SK-N-SH treated with all-trans-retinoic acid at 6 μM for 48 hours (cell line): ENCODE data around the gene SLC4A4.

Experiments used
- ATAC-seq: fragments of 200-7000 bp; cut with Tn5 transposase; 3 replicates; pipeline ENCODE4 v1.9.1; 2020; ENCODE audit warnings: mild to moderate bottlenecking, moderate library complexity
- ARNTL ChIP-seq: fragments of 450-650 bp; formaldehyde crosslinking; IDR thresholded peaks from 2 replicates; pipeline ENCODE4 v1.5.0; 2020; ENCODE audit warnings: low read depth, mild to moderate bottlenecking, moderate library complexity, borderline replicate concordance
- BACH2 ChIP-seq: fragments of 250-450 bp; sonication (Bioruptor Pico); IDR thresholded peaks from 2 replicates; pipeline ENCODE4 v1.9.0; 2021; ENCODE audit warnings: mild to moderate bottlenecking, borderline replicate concordance
- CSDC2 ChIP-seq: fragments of 250-450 bp; sonication (Bioruptor Pico); IDR thresholded peaks from 2 replicates; pipeline ENCODE4 v1.5.0; 2020; ENCODE audit warnings: mild to moderate bottlenecking, moderate library complexity
- ESRRG ChIP-seq: fragments of 250-450 bp; sonication (Bioruptor Pico); IDR thresholded peaks from 2 replicates; pipeline ENCODE4 v1.6.1; 2021; ENCODE audit warnings: mild to moderate bottlenecking
- GLIS3 ChIP-seq: fragments of 250-450 bp; sonication (Bioruptor Pico); IDR thresholded peaks from 2 replicates; pipeline ENCODE4 v1.5.0; 2020; ENCODE audit warnings: mild to moderate bottlenecking, moderate library complexity
- ISL1 ChIP-seq: fragments of 250-450 bp; sonication (Bioruptor Pico); IDR thresholded peaks from 2 replicates; pipeline ENCODE4 v2.1.2; 2022; ENCODE audit warnings: mild to moderate bottlenecking, moderate library complexity
- OSR1 ChIP-seq: fragments of 250-450 bp; sonication (Bioruptor Pico); IDR thresholded peaks from 2 replicates; pipeline ENCODE4 v1.8.0; 2022; ENCODE audit warnings: moderate library complexity, mild to moderate bottlenecking, inconsistent platforms
- PPARA ChIP-seq: fragments of 250-450 bp; sonication (Bioruptor Pico); IDR thresholded peaks from 2 replicates; pipeline ENCODE4 v1.5.0; 2020; ENCODE audit warnings: mild to moderate bottlenecking, borderline replicate concordance
- RARB ChIP-seq: fragments of 250-450 bp; sonication (Bioruptor Pico); IDR thresholded peaks from 2 replicates; pipeline ENCODE4 v1.8.0; 2021; ENCODE audit warnings: mild to moderate bottlenecking, moderate library complexity
- SNAI2 ChIP-seq: fragments of 250-450 bp; sonication (Bioruptor Pico); IDR thresholded peaks from 2 replicates; pipeline ENCODE4 v1.5.0; 2020; ENCODE audit warnings: mild to moderate bottlenecking, moderate library complexity
- TCF4 ChIP-seq: fragments of 250-450 bp; sonication (Bioruptor Pico); IDR thresholded peaks from 2 replicates; pipeline ENCODE4 v1.8.0; 2021; ENCODE audit warnings: mild to moderate bottlenecking, moderate library complexity, borderline replicate concordance
- TOX ChIP-seq: fragments of 250-450 bp; sonication (Bioruptor Pico); IDR thresholded peaks from 2 replicates; pipeline ENCODE4 v1.8.0; 2021; ENCODE audit warnings: mild to moderate bottlenecking, moderate library complexity, borderline replicate concordance
- ZC3H10 ChIP-seq: fragments of 250-450 bp; sonication (Bioruptor Pico); IDR thresholded peaks from 2 replicates; pipeline ENCODE4 v1.5.1; 2021; ENCODE audit warnings: mild to moderate bottlenecking, moderate library complexity
- ZFP3 ChIP-seq: fragments of 250-450 bp; sonication (Bioruptor Pico); IDR thresholded peaks from 2 replicates; pipeline ENCODE4 v1.5.0; 2020; ENCODE audit warnings: mild to moderate bottlenecking, moderate library complexity
- ZFP30 ChIP-seq: fragments of 450-650 bp; formaldehyde crosslinking; IDR thresholded peaks from 2 replicates; pipeline ENCODE4 v1.5.0; 2022; ENCODE audit warnings: mild to moderate bottlenecking, moderate library complexity
- ZNF565 ChIP-seq: fragments of 450-650 bp; formaldehyde crosslinking; conservative IDR thresholded peaks from 2 replicates; pipeline ENCODE4 v1.5.0; 2020; ENCODE audit warnings: low read depth, mild to moderate bottlenecking, moderate library complexity
- ZNF70 ChIP-seq: fragments of 450-650 bp; formaldehyde crosslinking; IDR thresholded peaks from 2 replicates; pipeline ENCODE4 v1.5.0; 2020; ENCODE audit warnings: mild to moderate bottlenecking, moderate library complexity
- ZNF8 ChIP-seq: fragments of 450-650 bp; formaldehyde crosslinking; IDR thresholded peaks from 2 replicates; pipeline ENCODE4 v1.5.0; 2020; ENCODE audit warnings: mild to moderate bottlenecking, moderate library complexity
- TF ChIP-seq, protein P1 (sequence below): fragments of 250-450 bp; sonication (Bioruptor Pico); IDR thresholded peaks from 2 replicates; pipeline ENCODE4 v1.8.0; 2020; ENCODE audit warnings: mild to moderate bottlenecking, moderate library complexity, borderline replicate concordance
- TF ChIP-seq, protein P2 (sequence below): fragments of 250-450 bp; sonication (Bioruptor Pico); IDR thresholded peaks from 2 replicates; pipeline ENCODE4 v1.8.0; 2021; ENCODE audit warnings: low read depth, mild to moderate bottlenecking, moderate library complexity, borderline replicate concordance
- TF ChIP-seq, protein P3 (sequence below): fragments of 250-450 bp; sonication (Bioruptor Pico); IDR thresholded peaks from 2 replicates; pipeline ENCODE4 v1.5.1; 2021; ENCODE audit warnings: mild to moderate bottlenecking, moderate library complexity
- TF ChIP-seq, protein P4 (sequence below): fragments of 250-450 bp; sonication (Bioruptor Pico); IDR thresholded peaks from 2 replicates; pipeline ENCODE4 v1.5.0; 2020; ENCODE audit warnings: mild to moderate bottlenecking, moderate library complexity

SLC4A4 gene

DNA sequence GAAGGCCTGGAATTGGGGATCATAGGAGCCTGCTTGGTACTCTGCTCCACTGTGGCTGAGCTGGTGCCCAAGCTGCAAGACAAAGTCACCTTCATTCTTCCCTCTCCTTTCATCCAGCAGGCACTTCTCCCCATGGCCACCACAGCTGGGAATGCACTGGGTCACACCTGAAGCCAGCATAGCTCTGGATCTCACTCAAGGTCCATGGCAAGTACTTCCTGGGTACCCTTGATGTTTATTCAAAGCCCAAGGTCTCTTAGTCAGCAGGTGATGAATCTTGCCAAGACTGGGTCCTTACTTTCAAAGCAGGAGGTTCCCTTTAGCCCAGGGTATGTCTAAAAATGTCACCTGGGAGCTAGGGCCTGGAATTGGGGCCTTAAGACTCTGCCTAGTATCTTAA, 4.9 kb upstream of the SLC4A4 start:
- TF ChIP-seq CSDC2 (CRISPR knock-in tag) = no peak
- TF ChIP-seq, protein P1, sequence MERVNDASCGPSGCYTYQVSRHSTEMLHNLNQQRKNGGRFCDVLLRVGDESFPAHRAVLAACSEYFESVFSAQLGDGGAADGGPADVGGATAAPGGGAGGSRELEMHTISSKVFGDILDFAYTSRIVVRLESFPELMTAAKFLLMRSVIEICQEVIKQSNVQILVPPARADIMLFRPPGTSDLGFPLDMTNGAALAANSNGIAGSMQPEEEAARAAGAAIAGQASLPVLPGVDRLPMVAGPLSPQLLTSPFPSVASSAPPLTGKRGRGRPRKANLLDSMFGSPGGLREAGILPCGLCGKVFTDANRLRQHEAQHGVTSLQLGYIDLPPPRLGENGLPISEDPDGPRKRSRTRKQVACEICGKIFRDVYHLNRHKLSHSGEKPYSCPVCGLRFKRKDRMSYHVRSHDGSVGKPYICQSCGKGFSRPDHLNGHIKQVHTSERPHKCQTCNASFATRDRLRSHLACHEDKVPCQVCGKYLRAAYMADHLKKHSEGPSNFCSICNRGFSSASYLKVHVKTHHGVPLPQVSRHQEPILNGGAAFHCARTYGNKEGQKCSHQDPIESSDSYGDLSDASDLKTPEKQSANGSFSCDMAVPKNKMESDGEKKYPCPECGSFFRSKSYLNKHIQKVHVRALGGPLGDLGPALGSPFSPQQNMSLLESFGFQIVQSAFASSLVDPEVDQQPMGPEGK (CRISPR knock-in tag) = no peak
- TF ChIP-seq BACH2 (CRISPR knock-in tag) = no peak
- no peak for TF ChIP-seq ZFP3 (CRISPR knock-in tag)
- TF ChIP-seq, protein P2, sequence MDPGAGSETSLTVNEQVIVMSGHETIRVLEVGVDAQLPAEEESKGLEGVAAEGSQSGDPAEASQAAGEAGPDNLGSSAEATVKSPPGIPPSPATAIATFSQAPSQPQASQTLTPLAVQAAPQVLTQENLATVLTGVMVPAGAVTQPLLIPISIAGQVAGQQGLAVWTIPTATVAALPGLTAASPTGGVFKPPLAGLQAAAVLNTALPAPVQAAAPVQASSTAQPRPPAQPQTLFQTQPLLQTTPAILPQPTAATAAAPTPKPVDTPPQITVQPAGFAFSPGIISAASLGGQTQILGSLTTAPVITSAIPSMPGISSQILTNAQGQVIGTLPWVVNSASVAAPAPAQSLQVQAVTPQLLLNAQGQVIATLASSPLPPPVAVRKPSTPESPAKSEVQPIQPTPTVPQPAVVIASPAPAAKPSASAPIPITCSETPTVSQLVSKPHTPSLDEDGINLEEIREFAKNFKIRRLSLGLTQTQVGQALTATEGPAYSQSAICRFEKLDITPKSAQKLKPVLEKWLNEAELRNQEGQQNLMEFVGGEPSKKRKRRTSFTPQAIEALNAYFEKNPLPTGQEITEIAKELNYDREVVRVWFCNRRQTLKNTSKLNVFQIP (CRISPR knock-in tag) = no peak
- TF ChIP-seq ZNF565 = no peak
- no peak for TF ChIP-seq ZNF70
- TF ChIP-seq, protein P3, sequence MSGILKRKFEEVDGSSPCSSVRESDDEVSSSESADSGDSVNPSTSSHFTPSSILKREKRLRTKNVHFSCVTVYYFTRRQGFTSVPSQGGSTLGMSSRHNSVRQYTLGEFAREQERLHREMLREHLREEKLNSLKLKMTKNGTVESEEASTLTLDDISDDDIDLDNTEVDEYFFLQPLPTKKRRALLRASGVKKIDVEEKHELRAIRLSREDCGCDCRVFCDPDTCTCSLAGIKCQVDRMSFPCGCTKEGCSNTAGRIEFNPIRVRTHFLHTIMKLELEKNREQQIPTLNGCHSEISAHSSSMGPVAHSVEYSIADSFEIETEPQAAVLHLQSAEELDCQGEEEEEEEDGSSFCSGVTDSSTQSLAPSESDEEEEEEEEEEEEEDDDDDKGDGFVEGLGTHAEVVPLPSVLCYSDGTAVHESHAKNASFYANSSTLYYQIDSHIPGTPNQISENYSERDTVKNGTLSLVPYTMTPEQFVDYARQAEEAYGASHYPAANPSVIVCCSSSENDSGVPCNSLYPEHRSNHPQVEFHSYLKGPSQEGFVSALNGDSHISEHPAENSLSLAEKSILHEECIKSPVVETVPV = no peak
- no peak for TF ChIP-seq ARNTL (CRISPR knock-in tag)
- TF ChIP-seq ESRRG (CRISPR knock-in tag) = no peak
- no peak for TF ChIP-seq OSR1 (CRISPR knock-in tag)
- TF ChIP-seq SNAI2 (CRISPR knock-in tag) = no peak
- no peak for TF ChIP-seq ZFP30 (CRISPR knock-in tag)
- TF ChIP-seq, protein P4, sequence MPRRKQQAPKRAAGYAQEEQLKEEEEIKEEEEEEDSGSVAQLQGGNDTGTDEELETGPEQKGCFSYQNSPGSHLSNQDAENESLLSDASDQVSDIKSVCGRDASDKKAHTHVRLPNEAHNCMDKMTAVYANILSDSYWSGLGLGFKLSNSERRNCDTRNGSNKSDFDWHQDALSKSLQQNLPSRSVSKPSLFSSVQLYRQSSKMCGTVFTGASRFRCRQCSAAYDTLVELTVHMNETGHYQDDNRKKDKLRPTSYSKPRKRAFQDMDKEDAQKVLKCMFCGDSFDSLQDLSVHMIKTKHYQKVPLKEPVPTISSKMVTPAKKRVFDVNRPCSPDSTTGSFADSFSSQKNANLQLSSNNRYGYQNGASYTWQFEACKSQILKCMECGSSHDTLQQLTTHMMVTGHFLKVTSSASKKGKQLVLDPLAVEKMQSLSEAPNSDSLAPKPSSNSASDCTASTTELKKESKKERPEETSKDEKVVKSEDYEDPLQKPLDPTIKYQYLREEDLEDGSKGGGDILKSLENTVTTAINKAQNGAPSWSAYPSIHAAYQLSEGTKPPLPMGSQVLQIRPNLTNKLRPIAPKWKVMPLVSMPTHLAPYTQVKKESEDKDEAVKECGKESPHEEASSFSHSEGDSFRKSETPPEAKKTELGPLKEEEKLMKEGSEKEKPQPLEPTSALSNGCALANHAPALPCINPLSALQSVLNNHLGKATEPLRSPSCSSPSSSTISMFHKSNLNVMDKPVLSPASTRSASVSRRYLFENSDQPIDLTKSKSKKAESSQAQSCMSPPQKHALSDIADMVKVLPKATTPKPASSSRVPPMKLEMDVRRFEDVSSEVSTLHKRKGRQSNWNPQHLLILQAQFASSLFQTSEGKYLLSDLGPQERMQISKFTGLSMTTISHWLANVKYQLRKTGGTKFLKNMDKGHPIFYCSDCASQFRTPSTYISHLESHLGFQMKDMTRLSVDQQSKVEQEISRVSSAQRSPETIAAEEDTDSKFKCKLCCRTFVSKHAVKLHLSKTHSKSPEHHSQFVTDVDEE (CRISPR knock-in tag) = no peak
- TF ChIP-seq TOX (CRISPR knock-in tag) = no peak
- ATAC-seq = no peak

DNA sequence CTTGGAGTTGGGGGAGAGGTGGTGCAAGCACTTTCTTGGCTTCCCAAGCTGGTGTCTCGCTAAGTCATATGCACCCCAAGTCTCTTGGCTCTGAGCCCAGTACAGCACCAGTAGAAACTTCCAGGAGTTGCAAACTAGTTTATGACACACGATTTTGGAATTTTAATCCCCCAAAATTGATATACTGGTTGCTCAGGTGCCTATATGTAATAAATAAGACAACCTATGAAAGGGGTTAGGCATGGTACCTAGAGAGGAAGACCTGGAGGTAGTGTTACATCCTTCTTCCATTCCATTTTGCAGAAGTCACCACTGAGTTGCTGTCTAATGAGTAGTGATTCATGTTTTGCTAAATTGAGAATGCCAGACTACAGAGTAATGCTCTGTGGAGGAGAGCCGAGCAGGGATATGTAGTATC, 4.3 kb upstream of the SLC4A4 start:
- no peak for TF ChIP-seq GLIS3
- TF ChIP-seq ZNF565 = no peak
- TF ChIP-seq PPARA (CRISPR knock-in tag) = no peak
- no peak for TF ChIP-seq ISL1 (CRISPR knock-in tag)
- no peak for TF ChIP-seq CSDC2 (CRISPR knock-in tag)
- TF ChIP-seq, protein P4 (CRISPR knock-in tag) = no peak
- TF ChIP-seq, protein P3 = no peak
- no peak for TF ChIP-seq ESRRG (CRISPR knock-in tag)
- no peak for TF ChIP-seq ZFP3 (CRISPR knock-in tag)
- no peak for TF ChIP-seq ZFP30 (CRISPR knock-in tag)
- no peak for TF ChIP-seq ZC3H10
- no peak for TF ChIP-seq RARB (CRISPR knock-in tag)
- TF ChIP-seq TOX (CRISPR knock-in tag) = no peak
- TF ChIP-seq, protein P1 (CRISPR knock-in tag) = no peak
- TF ChIP-seq BACH2 (CRISPR knock-in tag) = no peak
- TF ChIP-seq, protein P2 (CRISPR knock-in tag) = no peak
- no peak for TF ChIP-seq ZNF8 (CRISPR knock-in tag)
- no peak for TF ChIP-seq TCF4 (CRISPR knock-in tag)
- no peak for TF ChIP-seq OSR1 (CRISPR knock-in tag)
- TF ChIP-seq, all 23 proteins: peak for 0
- no peak for ATAC-seq
